Hindlimb muscle (tissue), 1 donor: ENCODE results near the gene UCP3. TPM values are rescaled to one million over a fixed set of nuclear protein-coding genes. Genes with fewer than 3 reads are reported as not detected.

ENCODE experiments used
- DNase-seq: peaks from one replicate; pipeline ENCODE4 v3.0.0-alpha.2; 2013
- polyA plus RNA-seq: library from polyadenylated mRNA; unstranded; fragments of 120-200 nt; gene quantifications from one replicate; pipeline ENCODE4 v1.2.1, GENCODE V29; 2013; ENCODE audit not compliant: insufficient read length

The UCP3 gene
- polyA plus RNA-seq, 1 donor = 4.7 TPM

- DNase-seq = no peak
Observed at GRCh38 chr11:74017631-74018030, 8.7 kb upstream of the UCP3 start.

GRCh38 chr11:74015919-74016684, 7.2 kb upstream of the UCP3 start:
- no peak for DNase-seq

- DNase-seq = no peak
Observed at GRCh38 chr11:74014880-74015279, 6.0 kb upstream of the UCP3 start.

- DNase-seq = no peak
Observed at GRCh38 chr11:74013141-74013540, 4.3 kb upstream of the UCP3 start.

- no peak for DNase-seq
Observed at GRCh38 chr11:74012074-74012809, 3.4 kb upstream of the UCP3 start.

- DNase-seq = no peak
Observed at GRCh38 chr11:74011360-74012073, 2.6 kb upstream of the UCP3 start.

- no peak for DNase-seq
Observed at GRCh38 chr11:74010306-74011300, 1.7 kb upstream of the UCP3 start.

- DNase-seq = no peak
Observed at GRCh38 chr11:74009675-74010305, 905 bp upstream of the UCP3 start.

GRCh38 chr11:74009230-74009547, 304 bp upstream of the UCP3 start:
- DNase-seq = no peak

- DNase-seq = no peak
Observed at GRCh38 chr11:74007691-74008372, 1.1 kb downstream of the UCP3 start.

GRCh38 chr11:74006743-74007304, 2.1 kb downstream of the UCP3 start:
- DNase-seq = no peak

- no peak for DNase-seq
Observed at GRCh38 chr11:74005721-74006517, 3.0 kb downstream of the UCP3 start.

GRCh38 chr11:74004759-74005615, 3.9 kb downstream of the UCP3 start:
- no peak for DNase-seq

- DNase-seq = no peak
Observed at GRCh38 chr11:74004046-74004695, 4.7 kb downstream of the UCP3 start.

- no peak for DNase-seq
Observed at GRCh38 chr11:74002832-74003231, 6.1 kb downstream of the UCP3 start.

- DNase-seq = no peak
Observed at GRCh38 chr11:74001822-74002286, 7.0 kb downstream of the UCP3 start.

- DNase-seq = no peak
Observed at GRCh38 chr11:74000307-74001133, 8.4 kb downstream of the UCP3 start.
